Chondrocyte (in vitro differentiated cells): ENCODE measurements around the gene OXLD1. TPM values are rescaled to one million over a fixed set of nuclear protein-coding genes. Genes with fewer than 3 reads are reported as not detected.
A peak's percentile ranks its signal among the peaks of the same experiment; 100 is the strongest.

Source experiments
- DNase-seq: peaks from one replicate; pipeline ENCODE4 v3.0.0; 2021; ENCODE audit warnings: mixed read lengths, low spot score
- H3K27ac Mint-ChIP-seq: one replicate; pipeline ENCODE4 v1.8.0; 2021; ENCODE audit warnings: mild to moderate bottlenecking, moderate library complexity, mixed read lengths; ENCODE audit not compliant: unreplicated experiment
- H3K27me3 Mint-ChIP-seq: 2 replicates; pipeline ENCODE4 v1.8.0; 2021; ENCODE audit warnings: low read depth, mixed read lengths
- H3K36me3 Mint-ChIP-seq: 2 replicates; pipeline ENCODE4 v1.8.0; 2021; ENCODE audit warnings: low read depth, mixed read lengths
- H3K4me1 Mint-ChIP-seq: 2 replicates; pipeline ENCODE4 v1.8.0; 2021; ENCODE audit warnings: low read depth, mild to moderate bottlenecking, mixed read lengths
- H3K4me3 Mint-ChIP-seq: one replicate; pipeline ENCODE4 v1.8.0; 2021; ENCODE audit warnings: mild to moderate bottlenecking, moderate library complexity, mixed read lengths; ENCODE audit not compliant: unreplicated experiment
- H3K9me3 Mint-ChIP-seq: 2 replicates; pipeline ENCODE4 v1.8.0; 2021; ENCODE audit warnings: low read depth, mixed read lengths
- total RNA-seq: library from RNA; stranded (reverse); gene quantifications from 3 replicates; pipeline ENCODE4 v1.2.1, GENCODE V29; 2021
- TF ChIP-seq, protein P1 (sequence below): fragments of 200-600 bp; sonication (generic); IDR thresholded peaks from 2 replicates; pipeline ENCODE4 v1.5.0; 2021; ENCODE audit warnings: antibody characterized with exemption, mild to moderate bottlenecking, moderate library complexity

Gene OXLD1
- total RNA-seq, 1 donor from 2014 or later, result 24.2 TPM

DNA sequence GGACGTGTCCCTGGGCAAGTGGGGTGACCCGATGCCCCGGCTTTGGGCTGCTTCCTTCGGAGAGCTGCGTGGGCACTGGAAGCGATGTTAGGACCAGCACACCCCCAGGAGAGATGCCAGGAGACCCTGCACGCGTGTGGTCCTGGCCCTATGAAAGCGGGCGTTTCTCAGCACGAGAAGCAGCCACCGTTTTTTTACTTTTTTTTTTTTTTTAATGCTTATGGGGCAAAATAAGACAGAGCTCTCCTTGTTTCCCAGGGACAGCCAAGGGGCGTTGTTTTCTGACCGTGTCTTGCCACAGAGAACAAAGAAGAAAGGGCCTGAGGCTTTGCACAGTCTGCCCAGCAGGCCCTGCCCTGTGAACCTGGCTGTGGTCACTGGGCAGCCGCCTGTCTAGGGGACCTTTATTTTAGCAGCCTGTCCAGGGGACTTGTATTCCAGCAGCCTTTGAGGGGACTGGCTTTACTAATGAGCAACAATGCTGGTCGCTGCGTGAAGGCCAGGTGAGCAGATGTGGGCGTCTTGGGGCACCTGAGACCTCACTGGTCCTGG is 46.7 kb upstream of the OXLD1 start:
- DNase-seq, result no peak
- TF ChIP-seq, protein P1, sequence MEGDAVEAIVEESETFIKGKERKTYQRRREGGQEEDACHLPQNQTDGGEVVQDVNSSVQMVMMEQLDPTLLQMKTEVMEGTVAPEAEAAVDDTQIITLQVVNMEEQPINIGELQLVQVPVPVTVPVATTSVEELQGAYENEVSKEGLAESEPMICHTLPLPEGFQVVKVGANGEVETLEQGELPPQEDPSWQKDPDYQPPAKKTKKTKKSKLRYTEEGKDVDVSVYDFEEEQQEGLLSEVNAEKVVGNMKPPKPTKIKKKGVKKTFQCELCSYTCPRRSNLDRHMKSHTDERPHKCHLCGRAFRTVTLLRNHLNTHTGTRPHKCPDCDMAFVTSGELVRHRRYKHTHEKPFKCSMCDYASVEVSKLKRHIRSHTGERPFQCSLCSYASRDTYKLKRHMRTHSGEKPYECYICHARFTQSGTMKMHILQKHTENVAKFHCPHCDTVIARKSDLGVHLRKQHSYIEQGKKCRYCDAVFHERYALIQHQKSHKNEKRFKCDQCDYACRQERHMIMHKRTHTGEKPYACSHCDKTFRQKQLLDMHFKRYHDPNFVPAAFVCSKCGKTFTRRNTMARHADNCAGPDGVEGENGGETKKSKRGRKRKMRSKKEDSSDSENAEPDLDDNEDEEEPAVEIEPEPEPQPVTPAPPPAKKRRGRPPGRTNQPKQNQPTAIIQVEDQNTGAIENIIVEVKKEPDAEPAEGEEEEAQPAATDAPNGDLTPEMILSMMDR, result no peak
- no peaks in the 10 kb centered on the region for H3K27me3 Mint-ChIP-seq
- peak overlapping the region; percentile 17 for H3K27ac Mint-ChIP-seq
- peaks cover 20% of the 10 kb centered on the region for H3K4me1 Mint-ChIP-seq
- peak overlapping the region; percentile 76 for H3K4me3 Mint-ChIP-seq
- H3K36me3 Mint-ChIP-seq, result no peaks in the 10 kb centered on the region
- H3K9me3 Mint-ChIP-seq, result no peaks in the 10 kb centered on the region

DNA sequence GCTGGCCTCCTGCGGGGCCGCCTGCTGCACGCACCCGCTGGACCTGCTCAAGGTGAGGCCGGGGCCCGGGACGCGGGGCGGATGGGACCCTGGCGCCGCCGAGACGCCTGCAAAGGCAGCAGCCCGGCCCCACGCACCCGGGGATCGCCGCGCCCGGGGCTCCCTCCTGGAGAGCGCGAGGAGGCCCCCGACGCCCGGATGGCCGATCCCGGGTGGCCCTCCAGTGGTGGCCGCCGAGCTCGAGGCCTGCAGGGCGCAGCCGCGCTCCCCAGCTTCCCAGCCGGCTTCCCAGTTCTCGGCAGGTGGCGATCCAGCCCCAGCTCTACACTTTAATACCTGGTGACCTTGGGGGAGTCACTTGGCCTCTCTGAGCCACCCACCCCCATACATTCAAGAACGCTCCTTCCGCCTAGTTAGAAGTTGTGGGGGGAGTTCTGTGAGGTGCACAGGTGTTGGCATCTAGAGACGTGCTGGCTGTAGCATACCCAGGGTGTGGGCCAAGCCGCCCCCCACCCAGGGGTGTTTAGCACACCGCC is 46.1 kb upstream of the OXLD1 start:
- Mint-ChIP-seq H3K27me3 (no peaks in the 10 kb centered on the region), H3K27ac (peak overlapping the region; percentile 17), H3K9me3 (no peaks in the 10 kb centered on the region), H3K4me1 (peaks cover 20% of the 10 kb centered on the region), H3K4me3 (peak overlapping the region; percentile 76), H3K36me3 (no peaks in the 10 kb centered on the region)
- TF ChIP-seq, protein P1, result peak; percentile 36
- DNase-seq, result no peak

DNA sequence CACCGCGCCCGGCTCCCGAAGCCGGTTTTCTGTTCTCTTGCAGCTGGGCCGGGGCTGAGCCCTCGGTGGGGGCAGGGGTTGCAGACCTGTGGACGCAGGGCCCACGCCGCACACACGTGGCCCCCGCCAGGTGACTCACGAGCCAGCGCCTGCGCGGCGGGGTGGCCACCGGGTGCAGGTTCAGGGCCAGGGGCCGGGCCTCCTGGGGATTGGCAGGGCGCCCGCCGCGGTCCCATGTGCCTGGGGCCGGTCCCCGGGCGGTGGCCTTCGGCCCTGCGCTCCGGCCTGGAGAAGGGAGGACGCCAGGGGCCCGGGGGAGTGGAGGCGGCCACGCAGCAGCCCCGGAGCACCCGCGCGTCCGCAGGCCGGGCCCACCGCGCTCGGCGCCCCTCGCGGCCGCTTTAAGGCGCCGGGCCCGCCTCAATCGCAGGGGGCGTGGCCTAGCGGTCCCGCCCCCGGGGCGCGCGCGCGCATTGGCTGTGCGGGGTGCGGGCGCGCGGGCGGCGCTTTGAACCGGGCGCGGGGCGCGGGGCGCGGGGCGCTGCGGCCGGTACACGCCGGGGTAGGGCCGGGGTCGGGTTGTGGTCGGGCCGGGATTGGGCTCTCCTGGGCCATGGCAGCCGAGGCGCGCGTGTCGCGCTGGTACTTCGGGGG is 45.5 kb upstream of the OXLD1 start, which contains the start of gene SLC25A10:
Gene SLC25A10, plus strand, starts transcription at position 471 of the 654 bp plus-strand sequence. Its CDS starts 143 bp downstream, at position 614.
- no peak for DNase-seq
- peak within 1 kb of the TSS; percentile 81 for H3K27ac Mint-ChIP-seq
- H3K4me1 Mint-ChIP-seq, result peaks cover 20% of the 10 kb centered on the region
- TF ChIP-seq, protein P1, result peak; percentile 19
- peak within 1 kb of the TSS; percentile 76 for H3K4me3 Mint-ChIP-seq
- H3K9me3 Mint-ChIP-seq, result no peaks in the 10 kb centered on the region
- H3K27me3 Mint-ChIP-seq, result no peaks in the 10 kb centered on the region
- H3K36me3 Mint-ChIP-seq, result peaks cover under 1% of the 10 kb centered on the region

DNA sequence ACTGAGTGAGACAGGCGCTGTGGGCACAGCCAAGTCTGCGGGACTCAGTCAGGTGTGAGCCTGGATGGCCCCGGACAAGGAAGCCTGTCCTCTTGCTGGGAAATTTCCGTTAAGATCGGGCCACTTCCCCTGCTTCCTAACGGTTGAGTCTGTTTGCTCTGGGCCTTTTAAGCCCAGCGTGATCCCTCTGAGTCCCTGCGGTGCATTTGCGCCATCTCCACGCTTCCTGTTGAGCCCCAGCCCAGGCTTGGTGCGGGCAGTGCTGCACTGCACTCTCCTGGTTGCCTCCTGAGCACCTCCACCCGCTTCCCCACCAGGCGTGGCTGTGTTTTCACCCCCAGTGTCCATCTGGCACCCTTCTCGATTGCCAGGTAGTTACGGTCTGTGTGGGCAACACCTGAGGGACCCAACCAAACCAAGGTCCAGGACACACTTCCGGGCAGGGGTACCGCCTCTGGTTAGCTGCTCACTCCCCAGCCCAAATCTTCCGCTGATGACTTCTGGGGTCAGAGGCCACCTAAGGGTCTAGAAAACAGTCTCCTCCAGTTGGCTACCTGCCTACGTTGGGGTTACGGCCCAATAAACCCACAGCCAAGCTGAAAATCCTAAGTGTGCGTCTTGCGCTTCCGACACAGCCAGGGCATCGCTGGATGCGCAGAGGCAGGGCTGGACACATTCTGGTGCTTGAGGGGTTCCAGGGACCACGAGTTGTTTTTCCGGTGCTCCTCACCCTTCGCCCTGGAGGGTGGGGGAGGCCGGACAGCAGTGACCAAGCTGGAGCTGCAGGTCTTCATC is 44.3 kb upstream of the OXLD1 start:
- DNase-seq, result no peak
- Mint-ChIP-seq H3K9me3 (no peaks in the 10 kb centered on the region), H3K27me3 (no peaks in the 10 kb centered on the region), H3K4me3 (no peak overlapping the region), H3K4me1 (peaks cover 20% of the 10 kb centered on the region), H3K27ac (no peak overlapping the region), H3K36me3 (peaks cover 10% of the 10 kb centered on the region)
- TF ChIP-seq, protein P1, result peak; percentile 0

DNA sequence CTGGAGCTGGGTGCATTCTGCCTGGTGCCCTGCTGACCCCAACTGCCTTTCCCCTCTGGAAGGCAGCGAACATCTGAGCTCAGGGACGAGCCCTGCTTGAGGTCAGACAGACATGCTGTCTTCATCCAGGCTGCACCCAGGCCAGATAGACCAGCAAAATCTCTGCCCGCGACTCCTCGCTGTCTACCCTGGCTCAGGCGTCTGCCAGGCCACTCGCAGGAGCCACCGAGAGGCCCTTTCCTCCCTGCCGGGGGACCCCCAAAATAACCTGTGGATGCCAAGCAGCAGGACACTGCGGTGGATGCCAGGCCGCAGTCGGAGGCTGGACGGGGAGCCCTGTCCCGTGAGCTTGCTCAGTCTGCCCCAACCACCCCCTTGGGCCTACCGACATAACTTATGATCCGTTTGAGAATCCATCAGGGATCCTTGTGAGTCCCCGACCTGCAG is 42.4 kb upstream of the OXLD1 start:
- Mint-ChIP-seq H3K4me3 (no peak overlapping the region), H3K4me1 (peaks cover 30% of the 10 kb centered on the region), H3K27me3 (no peaks in the 10 kb centered on the region), H3K27ac (no peak overlapping the region), H3K9me3 (no peaks in the 10 kb centered on the region), H3K36me3 (peaks cover 12% of the 10 kb centered on the region)
- no peak for DNase-seq
- TF ChIP-seq, protein P1, result no peak
